Ureter (tissue), 1 donor: ENCODE measurements around the gene RAPSN. TPM values are rescaled to one million over a fixed set of nuclear protein-coding genes. Genes with fewer than 3 reads are reported as not detected.

Experiments used
- DNase-seq: peaks from one replicate; pipeline ENCODE4 v3.0.0-alpha.2; 2020; ENCODE audit warnings: low spot score
- total RNA-seq: library from RNA; stranded (reverse); gene quantifications from one replicate; pipeline ENCODE4 v1.2.4, GENCODE V29; 2023
- donor health status: DM: yes; HTN: yes; CAD: no.

RAPSN gene
- total RNA-seq, 1 donor from 2014 or later, result 0.44 TPM

- DNase-seq, result no peak
These were observed 58.5 kb downstream of the RAPSN start for GRCh38 chr11:47390422-47390760.

GRCh38 chr11:47389577-47390421, 59.1 kb downstream of the RAPSN start:
- no peak for DNase-seq

GRCh38 chr11:47388697-47389576, 60.0 kb downstream of the RAPSN start:
- DNase-seq, result no peak

GRCh38 chr11:47387944-47388696, 60.8 kb downstream of the RAPSN start:
- DNase-seq, result no peak

Other genes with a start within 250 kb of the RAPSN start
- gene DDB2, start 234.2 kb downstream of the RAPSN start, total RNA-seq, result 57.9 TPM
- gene ACP2, start 200.3 kb downstream of the RAPSN start, total RNA-seq, result 36.8 TPM
- gene NR1H3, start 191.1 kb downstream of the RAPSN start, total RNA-seq, result 71.3 TPM
- gene MADD, start 179.0 kb downstream of the RAPSN start, total RNA-seq, result 79.4 TPM
- 0.18 TPM for gene MYBPC3, start 96.4 kb downstream of the RAPSN start, total RNA-seq
- gene SPI1, start 70.6 kb downstream of the RAPSN start, total RNA-seq, result 10.6 TPM
- 40.4 TPM for gene SLC39A13, start 40.5 kb downstream of the RAPSN start, total RNA-seq
- 87.4 TPM for gene PSMC3, start 22.7 kb downstream of the RAPSN start, total RNA-seq
- gene CELF1, start 104.0 kb upstream of the RAPSN start, total RNA-seq, result 149 TPM
- 26.8 TPM for gene PTPMT1, start 116.5 kb upstream of the RAPSN start, total RNA-seq
- gene KBTBD4, start 129.8 kb upstream of the RAPSN start, total RNA-seq, result 17.5 TPM
- gene NDUFS3, start 129.9 kb upstream of the RAPSN start, total RNA-seq, result 95.5 TPM
- 0.29 TPM for gene FAM180B, start 137.5 kb upstream of the RAPSN start, total RNA-seq
- 1.4 TPM for gene C1QTNF4, start 145.3 kb upstream of the RAPSN start, total RNA-seq
- 70.7 TPM for gene MTCH2, start 193.4 kb upstream of the RAPSN start, total RNA-seq